Transverse colon (tissue), 4 donors: ENCODE data around the gene SHISAL2A. TPM values are rescaled to one million over a fixed set of nuclear protein-coding genes. Genes with fewer than 3 reads are reported as not detected.

Experiments
- DNase-seq: peaks from one replicate; pipeline ENCODE4 v3.0.0-alpha.2; 2019
- H3K27ac ChIP-seq, 4 donors: fragments of 200-600 bp; sonication (generic); 2 replicates each; pipeline ENCODE4 v1.5.1; 2016 to 2018; ENCODE audit warnings: inconsistent platforms in 4 of 4
- H3K27me3 ChIP-seq: fragments of 200-600 bp; sonication (generic); 2 replicates; pipeline ENCODE4 v1.5.1; 2017; ENCODE audit warnings: inconsistent platforms
- H3K36me3 ChIP-seq, 4 donors: fragments of 200-600 bp; sonication (generic); 2 replicates each; pipeline ENCODE4 v1.5.1; 2017 to 2019; ENCODE audit warnings: inconsistent platforms in 4 of 4
- H3K4me1 ChIP-seq, 4 donors: fragments of 200-600 bp; sonication (generic); 2 replicates each; pipeline ENCODE4 v1.5.1; 2017 to 2020; ENCODE audit warnings: inconsistent platforms in 4 of 4
- H3K4me3 ChIP-seq, 4 donors: fragments of 200-600 bp; sonication (generic); 1 replicate in 1 of 4; 2 replicates in 3 of 4; pipeline versions ENCODE4 v1.5.1 to v1.6.1; 2017 to 2019; ENCODE audit warnings: inconsistent platforms in 4 of 4
- H3K9me3 ChIP-seq, 2 donors: fragments of 200-600 bp; sonication (generic); 2 replicates each; pipeline ENCODE4 v1.5.1; 2017 to 2019; ENCODE audit warnings: inconsistent platforms in 2 of 2
- CTCF ChIP-seq, 5 experiments: fragments of 200-600 bp in 3 of 5; fragments of 450-650 bp in 2 of 5; sonication (generic) in 3 of 5; IDR thresholded peaks; 1 replicate in 2 of 5; 2 replicates in 3 of 5; pipeline ENCODE4 v1.5.1; 2016 to 2017; ENCODE audit warnings: antibody characterized with exemption in 5 of 5, inconsistent platforms in 3 of 5, mild to moderate bottlenecking in 2 of 5, moderate library complexity in 1 of 5
- EP300 ChIP-seq: sonication (generic); formaldehyde crosslinking; IDR thresholded peaks from one replicate; pipeline ENCODE4 v1.6.1; 2017; ENCODE audit warnings: antibody characterized with exemption, low read depth
- POLR2A ChIP-seq: fragments of 450-650 bp; IDR thresholded peaks from one replicate; pipeline ENCODE4 v1.6.1; 2016; ENCODE audit warnings: antibody characterized with exemption, mild to moderate bottlenecking, moderate library complexity
- POLR2AphosphoS5 ChIP-seq, 3 donors: sonication (generic); formaldehyde crosslinking; IDR thresholded peaks; one replicate each; pipeline ENCODE4 v1.6.1; 2016; ENCODE audit warnings: antibody characterized with exemption in 3 of 3
- WGBS, 2 donors: methylation state at CpG; one replicate each; pipeline ENCODE4 v1.1.5; 2018; ENCODE audit warnings: low coverage in 1 of 2; 5-methylcytosine and 5-hydroxymethylcytosine counted together
- in situ Hi-C, 4 donors: fragments of 200-750 bp; cut with MboI; loops; one replicate each; pipeline versions ENCODE4 v1.15.0 to v1.15.1; 2017; ENCODE audit warnings: low sequenced_read_pairs in 3 of 4, low pct_ligation_motif_present in 1 of 4, low pct_unique_long_range_greater_than_20kb in 1 of 4
- intact Hi-C: fragments of 100-400 bp; cut with DNase I; formaldehyde crosslinking; loops from one replicate; pipeline ENCODE4 v1.15.1; 2023; ENCODE audit warnings: low total_unique reads
- total RNA-seq, 4 donors: library from RNA; depleted of rRNA; stranded (reverse); fragments of >200 nt; gene quantifications; one replicate each; pipeline ENCODE4 v1.1.0, GENCODE V29; 2016

SHISAL2A gene
- total RNA-seq, 4 donors from 2014 or later = 3.2 to 8.2 TPM; not detected in 2

GRCh38 chr1:52693843-52694242 lies 60.9 kb downstream of the SHISAL2A start:
- WGBS, 2 donors = 96% methylated on average over 1 of the region's 1 CpG; no CpG with 5 or more reads in 1 of the 2 donors
- no peak overlapping the region for H3K4me3 ChIP-seq
- no peaks in the 10 kb centered on the region for H3K27me3 ChIP-seq
- intact Hi-C loops = no loop called here
- H3K36me3 ChIP-seq = peaks cover 0 to 7% (median 0%) of the 10 kb centered on the region in 4 donors
- DNase-seq = no peak
- TF ChIP-seq CTCF (IDR thresholded peaks at IDR 0.05) = no peak
- TF ChIP-seq POLR2AphosphoS5 (IDR thresholded peaks at IDR 0.05) = no peak
- no peak for TF ChIP-seq POLR2A
- no peak for TF ChIP-seq EP300
- H3K27ac ChIP-seq = no peak overlapping the region
- H3K4me1 ChIP-seq = peaks cover 0 to 17% (median 14%) of the 10 kb centered on the region in 4 donors
- H3K9me3 ChIP-seq = no peaks in the 10 kb centered on the region
- in situ Hi-C loops = loop anchor here (25.0 kb wide), 3 partner anchors 257 to 557 kb away; partner anchors contain the start of genes ZFYVE9 (in 4 of the 4), ORC1 (in 2 of the 4) and PRPF38A (in 2 of the 4)

GRCh38 chr1:52695627-52696026 lies 62.7 kb downstream of the SHISAL2A start:
- DNase-seq = no peak
- intact Hi-C loops = no loop called here

GRCh38 chr1:52697795-52698674 lies 65.1 kb downstream of the SHISAL2A start, which contains the start of gene COA7:
COA7 (minus strand) TSS chr1:52698347; CDS start chr1:52698326, 21 bp downstream.
- Histone ChIP-seq H3K4me3 (peak within 1 kb of the TSS; percentile 54 to 67 (median 62)), H3K27me3 (no peaks in the 10 kb centered on the region), H3K9me3 (no peaks in the 10 kb centered on the region), H3K36me3 (no peaks in the 10 kb centered on the region), H3K4me1 (peaks cover 0 to 32% (median 18%) of the 10 kb centered on the region in 4 donors), H3K27ac (peak within 1 kb of the TSS; percentile 87 to 92 (median 90))
- intact Hi-C loops (no loop called here), in situ Hi-C loops (loop anchor here (25.0 kb wide), 3 partner anchors 261 to 561 kb away; partner anchors contain the start of genes ZFYVE9 (in 4 of the 4), ORC1 (in 2 of the 4) and PRPF38A (in 2 of the 4))
- peak; percentile 90 for DNase-seq
- TF ChIP-seq POLR2AphosphoS5 (IDR thresholded peaks at IDR 0.05) = peak; percentile 37 to 71 (median 45)
- TF ChIP-seq CTCF (IDR thresholded peaks at IDR 0.05) = no peak
- WGBS, 2 donors = 3% methylated on average over 67 of the region's 68 CpGs; no CpG with 5 or more reads in 1 of the 2 donors

More at GRCh38 chr1:52695627-52696026, 62.7 kb downstream of the SHISAL2A start:
- TF ChIP-seq EP300 (no peak), POLR2A (no peak)
- in situ Hi-C loops = loop anchor here (25.0 kb wide), 3 partner anchors 258 to 558 kb away; partner anchors contain the start of genes ZFYVE9 (in 4 of the 4), ORC1 (in 2 of the 4) and PRPF38A (in 2 of the 4)
- H3K36me3 ChIP-seq = peaks cover 0 to 6% (median 0%) of the 10 kb centered on the region in 4 donors
- no peaks in the 10 kb centered on the region for H3K27me3 ChIP-seq
- H3K4me1 ChIP-seq = peaks cover 0 to 23% (median 15%) of the 10 kb centered on the region in 4 donors
- H3K9me3 ChIP-seq = no peaks in the 10 kb centered on the region
- 91 to 97% methylated on average over 7 of the region's 7 CpGs for WGBS, 2 donors
- no peak overlapping the region for H3K4me3 ChIP-seq
- no peak overlapping the region for H3K27ac ChIP-seq

- in situ Hi-C loops = loop anchor here in 2 of 4 donors (10.0 to 25.0 kb wide), 2 partner anchors 482 to 484 kb away; partner anchors contain the start of gene CPT2 (in 1 of the 2)
- intact Hi-C loops = no loop called here
- H3K27ac ChIP-seq = peak overlapping the region; percentile 86 to 90 (median 88)
- peaks cover 4 to 48% (median 31%) of the 10 kb centered on the region in 4 donors for H3K4me1 ChIP-seq
- H3K9me3 ChIP-seq = no peaks in the 10 kb centered on the region
- no peaks in the 10 kb centered on the region for H3K36me3 ChIP-seq
- 9 to 22% methylated on average over 3 to 28 of the region's 35 CpGs for WGBS, 2 donors
- TF ChIP-seq POLR2AphosphoS5 (IDR thresholded peaks at IDR 0.05) (peak; percentile 44 to 83 (median 60)), EP300 (no peak), CTCF (IDR thresholded peaks at IDR 0.05) (no peak), POLR2A (peak; percentile 57)
- peak overlapping the region; percentile 0 to 54 (median 36) for H3K4me3 ChIP-seq
- no peaks in the 10 kb centered on the region for H3K27me3 ChIP-seq
- DNase-seq = peak; percentile 93
Observed at GRCh38 chr1:52702886-52703787, 70.2 kb downstream of the SHISAL2A start.
